Parathyroid adenoma (tissue), 2 donors: ENCODE measurements around the gene UTF1.

Source experiments
- H2AFZ ChIP-seq: fragments of 300-600 bp; sonication (generic); one replicate; pipeline ENCODE4 v1.7.0; 2017; ENCODE audit warnings: antibody characterized with exemption, mild to moderate bottlenecking
- H3K27ac ChIP-seq: fragments of 300-600 bp; sonication (generic); one replicate; pipeline ENCODE4 v1.7.0; 2017
- H3K27me3 ChIP-seq: fragments of 300-600 bp; sonication (generic); one replicate; pipeline ENCODE4 v1.7.0; 2017; ENCODE audit warnings: low read length; ENCODE audit not compliant: control insufficient read depth, insufficient read depth
- H3K36me3 ChIP-seq: fragments of 300-600 bp; sonication (generic); one replicate; pipeline ENCODE4 v1.7.0; 2017; ENCODE audit warnings: low read length; ENCODE audit not compliant: control insufficient read depth, insufficient read depth
- H3K4me1 ChIP-seq: fragments of 300-600 bp; sonication (generic); one replicate; pipeline ENCODE4 v1.7.0; 2017; ENCODE audit warnings: control low read depth
- H3K4me2 ChIP-seq: fragments of 300-600 bp; sonication (generic); one replicate; pipeline ENCODE4 v1.7.0; 2017; ENCODE audit warnings: low read length
- H3K4me3 ChIP-seq: fragments of 300-600 bp; sonication (generic); one replicate; pipeline ENCODE4 v1.7.0; 2017; ENCODE audit warnings: low read depth, low read length
- H3K79me2 ChIP-seq: fragments of 300-600 bp; sonication (generic); one replicate; pipeline ENCODE4 v1.7.0; 2017; ENCODE audit warnings: control low read depth
- H3K9ac ChIP-seq: fragments of 300-600 bp; sonication (generic); one replicate; pipeline ENCODE4 v1.7.0; 2017; ENCODE audit warnings: mild to moderate bottlenecking
- H3K9me3 ChIP-seq: fragments of 300-600 bp; sonication (generic); one replicate; pipeline ENCODE4 v1.7.0; 2017; ENCODE audit warnings: low read length; ENCODE audit not compliant: control insufficient read depth
- TF ChIP-seq, protein P1 (sequence below): fragments of 300-600 bp; sonication (generic); IDR thresholded peaks from one replicate; pipeline ENCODE4 v1.7.0; 2017; ENCODE audit warnings: antibody characterized with exemption, mild to moderate bottlenecking
- donor health status: primary hyperparathyroidism.

The UTF1 gene

DNA sequence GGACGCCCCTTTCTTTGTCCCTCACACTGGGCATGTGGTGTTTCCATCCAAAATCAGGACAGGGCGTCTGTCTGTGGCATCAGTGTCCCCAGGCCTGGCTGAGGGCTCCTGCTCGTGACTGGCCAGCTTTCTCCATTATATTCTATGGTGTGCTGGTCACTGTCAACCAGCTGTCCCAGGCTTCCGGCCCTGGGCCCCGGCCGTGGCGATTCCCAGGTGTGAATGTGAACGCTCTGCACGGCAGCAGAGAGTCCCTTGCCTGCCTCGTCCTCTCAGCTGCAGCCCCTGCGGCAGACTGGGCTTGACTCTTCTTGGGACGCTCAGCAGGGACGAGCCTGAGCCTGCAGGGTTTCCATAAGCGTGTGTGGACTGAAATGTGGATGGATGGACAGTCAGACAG, 5.9 kb upstream of the UTF1 start:
- no peaks in the 10 kb centered on the region for H3K79me2 ChIP-seq
- H3K27me3 ChIP-seq, result no peaks in the 10 kb centered on the region
- TF ChIP-seq, protein P1, sequence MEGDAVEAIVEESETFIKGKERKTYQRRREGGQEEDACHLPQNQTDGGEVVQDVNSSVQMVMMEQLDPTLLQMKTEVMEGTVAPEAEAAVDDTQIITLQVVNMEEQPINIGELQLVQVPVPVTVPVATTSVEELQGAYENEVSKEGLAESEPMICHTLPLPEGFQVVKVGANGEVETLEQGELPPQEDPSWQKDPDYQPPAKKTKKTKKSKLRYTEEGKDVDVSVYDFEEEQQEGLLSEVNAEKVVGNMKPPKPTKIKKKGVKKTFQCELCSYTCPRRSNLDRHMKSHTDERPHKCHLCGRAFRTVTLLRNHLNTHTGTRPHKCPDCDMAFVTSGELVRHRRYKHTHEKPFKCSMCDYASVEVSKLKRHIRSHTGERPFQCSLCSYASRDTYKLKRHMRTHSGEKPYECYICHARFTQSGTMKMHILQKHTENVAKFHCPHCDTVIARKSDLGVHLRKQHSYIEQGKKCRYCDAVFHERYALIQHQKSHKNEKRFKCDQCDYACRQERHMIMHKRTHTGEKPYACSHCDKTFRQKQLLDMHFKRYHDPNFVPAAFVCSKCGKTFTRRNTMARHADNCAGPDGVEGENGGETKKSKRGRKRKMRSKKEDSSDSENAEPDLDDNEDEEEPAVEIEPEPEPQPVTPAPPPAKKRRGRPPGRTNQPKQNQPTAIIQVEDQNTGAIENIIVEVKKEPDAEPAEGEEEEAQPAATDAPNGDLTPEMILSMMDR, result no peak
- no peak overlapping the region for H2AFZ ChIP-seq
- no peaks in the 10 kb centered on the region for H3K4me1 ChIP-seq
- H3K9ac ChIP-seq, result no peak overlapping the region
- H3K27ac ChIP-seq, result no peak overlapping the region
- H3K36me3 ChIP-seq, result no peaks in the 10 kb centered on the region
- no peak overlapping the region for H3K4me2 ChIP-seq
- H3K9me3 ChIP-seq, result no peaks in the 10 kb centered on the region
- H3K4me3 ChIP-seq, result no peak overlapping the region

DNA sequence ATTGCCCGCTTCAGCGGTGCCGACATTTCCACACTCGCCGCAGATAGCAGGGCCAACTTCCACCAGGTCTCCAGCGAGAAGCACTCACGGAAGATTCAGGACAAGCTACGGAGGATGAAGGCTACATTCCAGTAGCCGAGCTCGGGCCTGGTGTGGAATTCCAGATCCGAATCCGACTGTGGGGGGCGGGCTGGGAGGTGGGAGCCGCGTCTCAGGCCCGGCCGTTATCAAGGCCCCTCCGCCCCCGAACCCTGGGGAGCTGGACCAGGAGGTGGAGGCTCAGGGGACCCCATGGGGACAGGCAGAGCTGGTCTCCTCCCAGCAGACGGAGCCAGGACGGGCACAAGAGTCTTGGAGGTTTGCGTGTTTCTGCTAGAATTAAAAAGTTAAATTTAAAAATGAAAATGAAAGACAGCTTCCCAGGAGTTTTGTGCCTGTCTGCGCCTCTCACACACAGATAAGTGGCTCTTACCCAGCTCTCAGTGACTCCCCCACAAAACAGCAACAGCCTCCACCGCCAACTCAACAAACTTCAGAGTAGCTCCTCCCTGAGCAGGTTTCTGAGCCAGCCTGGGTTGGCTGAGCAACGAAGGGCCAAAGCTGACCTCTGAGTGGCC, 5.2 kb upstream of the UTF1 start:
- Histone ChIP-seq H3K4me3 (no peak overlapping the region), H3K4me1 (no peaks in the 10 kb centered on the region), H3K9me3 (no peaks in the 10 kb centered on the region), H3K4me2 (no peak overlapping the region), H3K36me3 (no peaks in the 10 kb centered on the region), H3K79me2 (no peaks in the 10 kb centered on the region), H3K9ac (no peak overlapping the region), H3K27ac (no peak overlapping the region), H2AFZ (no peak overlapping the region), H3K27me3 (no peaks in the 10 kb centered on the region)
- TF ChIP-seq, protein P1, result no peak

DNA sequence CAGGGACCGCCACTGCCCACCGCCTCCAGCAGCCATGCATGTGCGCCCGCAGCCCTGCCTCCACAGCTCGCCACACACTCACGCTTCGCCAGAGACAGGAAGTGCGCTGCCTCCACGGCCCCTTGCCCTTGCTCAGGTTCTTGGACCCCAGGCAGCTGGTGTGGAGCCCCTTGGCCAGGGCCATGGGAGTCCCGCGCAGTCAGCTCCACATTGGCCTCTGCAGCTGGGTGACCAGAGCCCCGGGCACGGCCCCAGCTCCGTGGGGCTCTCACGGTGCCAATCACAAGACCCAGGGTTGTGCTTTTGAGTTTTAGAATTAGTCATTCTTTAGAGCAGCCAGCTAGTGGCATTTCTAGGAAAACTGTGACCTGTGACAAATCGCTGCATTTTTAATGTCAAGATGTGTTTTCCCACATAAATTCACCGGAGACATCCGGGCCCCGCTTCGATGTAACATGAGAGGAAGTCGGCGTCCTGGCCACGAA, 4.3 kb upstream of the UTF1 start:
- Histone ChIP-seq H3K4me1 (no peaks in the 10 kb centered on the region), H3K27me3 (no peaks in the 10 kb centered on the region), H3K79me2 (no peaks in the 10 kb centered on the region), H3K9me3 (no peaks in the 10 kb centered on the region), H3K4me3 (no peak overlapping the region), H3K9ac (no peak overlapping the region), H3K27ac (no peak overlapping the region), H2AFZ (no peak overlapping the region), H3K4me2 (no peak overlapping the region), H3K36me3 (no peaks in the 10 kb centered on the region)
- TF ChIP-seq, protein P1, result no peak

DNA sequence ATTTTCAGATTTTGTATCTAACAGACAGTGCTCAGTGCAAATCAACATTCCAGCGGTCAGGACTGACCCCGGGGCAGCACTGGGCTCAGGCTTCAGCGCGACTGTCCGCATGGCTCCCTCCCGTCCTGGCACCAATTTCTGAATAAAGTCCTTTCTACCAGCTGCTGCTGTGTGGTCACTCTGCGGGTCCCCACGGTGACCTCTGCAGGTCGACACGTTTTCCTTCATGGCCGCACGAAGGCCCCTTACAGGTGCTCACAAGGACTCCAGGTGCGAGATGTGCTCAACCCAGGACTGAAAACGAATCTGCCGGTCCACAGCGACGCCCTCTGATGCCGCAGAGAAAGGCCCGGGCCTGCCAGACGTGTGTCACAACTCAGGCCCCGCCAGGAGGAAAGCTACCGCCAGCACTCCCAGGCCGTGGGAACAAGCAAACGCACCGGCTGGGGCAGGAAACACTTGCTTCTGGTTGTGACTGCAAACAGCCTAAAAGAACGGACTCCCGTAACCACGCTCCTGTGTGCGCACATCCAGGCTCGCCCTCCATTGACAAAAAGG, 3.7 kb upstream of the UTF1 start:
- H3K9ac ChIP-seq, result no peak overlapping the region

More for the DNA sequence above, 3.7 kb upstream of the UTF1 start:
- TF ChIP-seq, protein P1, result no peak
- Histone ChIP-seq H3K27me3 (no peaks in the 10 kb centered on the region), H3K4me3 (no peak overlapping the region), H3K9me3 (no peaks in the 10 kb centered on the region), H3K36me3 (no peaks in the 10 kb centered on the region), H3K27ac (no peak overlapping the region), H3K4me1 (no peaks in the 10 kb centered on the region), H3K79me2 (no peaks in the 10 kb centered on the region), H2AFZ (no peak overlapping the region), H3K4me2 (no peak overlapping the region)
